Frontal cortex (tissue), 4 donors: ENCODE measurements around the gene MAGEB4. TPM values are rescaled to one million over a fixed set of nuclear protein-coding genes. Genes with fewer than 3 reads are reported as not detected.
A peak's percentile ranks its signal among the peaks of the same experiment; 100 is the strongest.
"Not testable (repeated sequence)": the region's sequence is repeated elsewhere in the genome, so short reads cannot be mapped to it uniquely, and the experiment has no call there.

ENCODE experiments used
- DNase-seq, 2 donors: peaks; one replicate each; pipeline ENCODE4 v3.0.0; 2012; ENCODE audit warnings: low spot score in 2 of 2
- FAIRE-seq: peaks from 2 replicates; lab custom pipeline; 2012; peaks lifted over from hg19 to GRCh38; lab: Jason Lieb, UNC
- total RNA-seq: library from RNA; depleted of rRNA; stranded (reverse); fragments of >200 nt; gene quantifications from one replicate; pipeline ENCODE4 v1.2.3, GENCODE V29; 2014
- donor health status: control.
- donor health status: control.
- donor health status: control.

MAGEB4 gene, protein sequence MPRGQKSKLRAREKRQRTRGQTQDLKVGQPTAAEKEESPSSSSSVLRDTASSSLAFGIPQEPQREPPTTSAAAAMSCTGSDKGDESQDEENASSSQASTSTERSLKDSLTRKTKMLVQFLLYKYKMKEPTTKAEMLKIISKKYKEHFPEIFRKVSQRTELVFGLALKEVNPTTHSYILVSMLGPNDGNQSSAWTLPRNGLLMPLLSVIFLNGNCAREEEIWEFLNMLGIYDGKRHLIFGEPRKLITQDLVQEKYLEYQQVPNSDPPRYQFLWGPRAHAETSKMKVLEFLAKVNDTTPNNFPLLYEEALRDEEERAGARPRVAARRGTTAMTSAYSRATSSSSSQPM
- total RNA-seq, result not detected

DNA sequence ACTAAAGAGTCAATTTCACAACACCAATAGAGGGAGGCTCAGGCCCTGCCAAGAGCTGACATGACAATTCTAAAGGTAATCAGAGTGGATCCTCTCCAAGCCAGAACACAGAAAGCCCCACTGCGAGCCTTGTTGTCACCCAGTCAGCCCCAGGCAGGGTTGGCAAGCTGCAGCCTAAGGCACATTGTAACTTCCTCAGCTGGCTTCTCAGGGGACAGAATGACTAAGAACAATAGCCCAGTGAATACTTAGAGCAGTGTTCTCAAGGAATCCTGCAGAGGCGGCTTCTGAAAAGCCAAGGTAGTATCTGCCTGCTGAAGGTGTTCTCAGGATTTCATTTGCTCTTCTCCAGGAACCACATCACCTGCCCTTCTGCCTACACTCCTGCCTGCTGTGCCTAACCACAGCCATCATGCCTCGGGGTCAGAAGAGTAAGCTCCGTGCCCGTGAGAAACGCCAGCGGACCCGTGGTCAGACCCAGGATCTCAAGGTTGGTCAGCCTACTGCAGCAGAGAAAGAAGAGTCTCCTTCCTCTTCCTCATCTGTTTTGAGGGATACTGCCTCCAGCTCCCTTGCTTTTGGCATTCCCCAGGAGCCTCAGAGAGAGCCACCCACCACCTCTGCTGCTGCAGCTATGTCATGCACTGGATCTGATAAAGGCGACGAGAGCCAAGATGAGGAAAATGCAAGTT lies at the start of gene MAGEB4:
TSS of gene MAGEB4 (plus strand) at position 277 of the 692 bp plus-strand sequence. CDS start at position 413, 136 bp downstream.
- no peak for DNase-seq
- no peak for FAIRE-seq

DNA sequence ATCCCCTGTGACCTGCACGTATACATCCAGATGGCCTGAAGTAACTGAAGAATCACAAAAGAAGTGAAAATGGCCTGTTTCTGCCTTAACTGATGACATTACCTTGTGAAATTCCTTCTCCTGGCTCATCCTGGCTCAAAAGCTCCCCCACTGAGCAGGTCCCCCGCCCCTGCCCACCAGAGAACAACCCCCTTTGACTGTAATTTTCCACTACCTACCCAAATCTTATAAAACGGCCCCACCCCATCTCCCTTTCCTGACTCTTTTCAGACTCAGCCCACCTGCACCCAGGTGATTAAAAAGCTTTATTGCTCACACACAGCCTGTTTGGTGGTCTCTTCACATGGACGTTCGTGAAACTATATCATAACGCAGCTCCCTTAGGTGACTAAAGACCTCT lies 47.9 kb upstream of the MAGEB4 start:
- not testable (repeated sequence) for DNase-seq, FAIRE-seq

- no peak for FAIRE-seq
- peak in 1 of 2 donors; percentile 3 for DNase-seq
These were observed 45.5 kb upstream of the MAGEB4 start for GRCh38 chrX:30196322-30196721.

DNA sequence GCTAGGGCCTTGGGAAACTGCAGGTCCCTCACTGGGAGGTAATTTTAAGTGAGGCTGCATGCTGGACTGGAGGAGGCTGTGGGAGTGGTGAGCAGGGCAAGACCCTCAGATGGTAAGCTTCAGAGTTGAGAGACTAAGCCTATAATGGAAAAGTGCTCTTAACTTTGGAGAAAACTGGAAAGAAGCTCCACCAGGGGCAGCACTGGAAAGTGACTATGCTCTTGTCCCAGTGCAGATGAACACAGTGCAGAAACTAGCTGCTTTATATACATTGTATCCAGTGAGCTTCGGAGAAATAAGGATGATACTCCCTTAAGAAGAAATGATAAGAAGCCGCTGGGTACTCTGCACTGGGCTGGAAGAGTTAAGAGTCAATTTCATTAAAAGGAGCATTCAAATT lies 29.6 kb upstream of the MAGEB4 start:
- FAIRE-seq, result no peak
- DNase-seq, result no peak

- no peak for FAIRE-seq
- no peak for DNase-seq
These were observed 26.4 kb upstream of the MAGEB4 start, which contains the start of gene MAGEB2 for GRCh38 chrX:30215357-30215843. Gene MAGEB2, plus strand, starts transcription at chrX:30215563. Its CDS starts 3,018 bp downstream, at chrX:30218581.

DNA sequence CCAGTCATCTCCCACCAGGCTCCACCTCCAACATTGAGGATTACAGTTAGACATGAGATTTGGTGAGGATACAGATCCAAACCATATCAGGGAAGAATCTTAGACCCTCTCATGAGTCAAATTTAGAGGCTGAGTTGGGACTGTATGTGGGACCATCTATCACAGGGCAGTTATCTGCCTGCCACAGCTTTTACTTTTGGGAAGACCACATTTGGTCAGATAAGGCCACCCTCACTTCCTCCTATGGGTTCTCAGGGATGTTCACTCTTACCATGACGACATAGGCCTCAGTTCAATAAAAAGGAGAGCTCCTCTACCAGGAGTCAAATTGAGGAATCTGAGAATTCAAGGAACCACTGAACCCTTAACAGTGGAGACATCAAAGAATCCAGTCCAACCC lies 24.3 kb upstream of the MAGEB4 start:
- no peak for DNase-seq
- no peak for FAIRE-seq

- DNase-seq, result no peak
- FAIRE-seq, result no peak
These were observed 22.4 kb upstream of the MAGEB4 start for GRCh38 chrX:30219372-30219771.

DNA sequence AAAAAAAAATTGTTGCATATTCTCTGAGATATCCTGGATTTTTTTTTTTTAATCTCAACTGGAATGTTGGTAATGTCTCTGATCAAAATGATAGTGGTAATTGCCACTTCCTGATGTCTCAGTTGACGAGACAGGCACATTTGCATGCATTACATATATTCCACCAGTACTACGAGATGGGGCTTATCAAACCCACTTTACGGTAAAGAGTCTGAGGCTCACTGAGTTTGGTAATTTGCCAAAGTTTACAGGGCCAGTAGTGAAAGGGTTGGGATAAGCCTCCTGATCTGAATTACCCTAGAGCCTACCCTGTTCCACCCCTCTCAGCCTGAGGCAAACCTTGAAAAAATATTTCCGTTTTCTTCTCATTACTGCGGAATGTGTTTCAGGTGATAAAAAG lies 21.1 kb upstream of the MAGEB4 start:
- FAIRE-seq, result no peak
- DNase-seq, result no peak

DNA sequence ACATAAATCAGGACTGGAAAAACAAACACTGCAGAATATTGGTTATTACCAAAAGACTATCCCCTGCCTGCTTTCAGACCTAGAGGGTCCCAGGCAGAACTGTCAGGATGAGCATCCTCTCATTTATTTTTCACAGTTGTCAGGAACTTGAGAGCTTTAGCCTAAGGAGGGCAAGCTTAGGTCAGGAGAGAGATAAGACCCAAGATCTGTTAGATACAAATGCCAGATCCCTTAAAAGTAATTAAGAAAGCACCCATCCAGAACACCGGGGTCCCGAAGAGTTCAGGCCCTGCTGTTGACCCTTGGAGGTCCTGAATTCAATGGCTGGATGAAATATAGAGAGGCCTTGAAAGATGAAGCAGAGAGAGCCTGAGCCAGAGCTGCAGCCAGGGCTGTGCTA lies 17.3 kb upstream of the MAGEB4 start:
- no peak for FAIRE-seq
- no peak for DNase-seq

DNA sequence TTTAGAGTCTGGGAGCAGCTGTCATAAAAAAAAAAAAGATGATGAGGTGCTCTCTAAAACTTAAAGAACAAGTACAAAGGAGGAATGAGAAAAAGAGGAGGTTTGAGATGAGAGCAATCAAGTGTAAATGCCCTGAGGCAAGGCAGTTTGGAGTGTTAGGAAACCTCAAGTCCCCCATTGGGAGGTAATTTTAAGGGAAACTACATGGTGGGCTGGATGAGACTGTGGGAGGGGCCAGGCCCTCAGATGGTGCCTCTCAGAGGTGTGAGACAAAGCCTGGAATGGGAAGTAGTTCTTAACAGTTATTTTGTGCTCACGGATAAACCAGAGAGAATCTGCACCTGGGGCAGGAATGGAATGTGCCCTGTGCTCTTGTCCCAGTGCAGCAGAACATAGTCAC lies 13.3 kb upstream of the MAGEB4 start:
- DNase-seq (no peak), FAIRE-seq (no peak)

GRCh38 chrX:30230395-30230794 lies 11.4 kb upstream of the MAGEB4 start, which contains the start of gene MAGEB3:
Gene MAGEB3, plus strand, starts transcription at chrX:30230657. Its CDS starts 5,268 bp downstream, at chrX:30235925.
- DNase-seq, result no peak
- no peak for FAIRE-seq

DNA sequence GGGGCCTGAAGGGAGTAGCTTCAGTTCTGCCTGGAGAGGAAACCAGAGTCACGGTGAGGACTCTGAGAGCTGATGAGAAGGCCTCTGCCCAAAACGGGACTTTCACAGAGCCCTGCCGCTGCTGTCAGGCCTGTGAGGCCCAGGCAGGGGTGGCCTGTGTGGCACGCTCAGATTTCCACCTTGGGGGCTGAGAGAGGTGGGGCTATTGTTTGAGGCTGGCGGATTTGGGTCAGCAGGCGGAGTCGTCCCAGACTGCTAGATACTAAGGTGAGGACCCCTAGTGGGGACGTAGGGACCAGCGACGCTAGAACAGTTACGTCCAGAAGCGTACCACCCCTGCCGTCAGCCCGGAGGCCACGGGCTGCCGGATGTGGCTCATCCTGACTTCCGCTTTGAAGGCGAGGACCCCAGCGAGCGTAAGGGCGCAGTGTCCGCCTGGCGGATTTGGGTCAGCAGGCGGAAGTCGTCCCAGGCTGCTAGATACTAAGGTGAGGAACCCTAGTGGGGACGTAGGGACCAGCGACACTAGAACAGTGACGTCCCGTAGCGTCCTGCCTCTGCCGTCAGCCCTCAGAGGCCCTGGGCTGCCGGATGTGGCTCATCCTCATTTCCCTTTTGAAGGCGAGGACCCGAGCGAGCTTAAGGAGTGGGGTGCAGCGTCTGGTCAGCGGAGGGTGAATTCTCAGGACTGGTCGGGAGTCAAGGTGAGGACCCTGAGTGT lies 5.1 kb downstream of the MAGEB4 start, which contains the start of gene MAGEB1:
TSS of gene MAGEB1 (plus strand) at position 378 of the 721 bp plus-strand sequence. CDS start 3,348 bp downstream, outside the sequence.
- no peak for FAIRE-seq
- DNase-seq, result no peak

GRCh38 chrX:30248854-30249253 lies 7.1 kb downstream of the MAGEB4 start:
- no peak for DNase-seq
- no peak for FAIRE-seq

DNA sequence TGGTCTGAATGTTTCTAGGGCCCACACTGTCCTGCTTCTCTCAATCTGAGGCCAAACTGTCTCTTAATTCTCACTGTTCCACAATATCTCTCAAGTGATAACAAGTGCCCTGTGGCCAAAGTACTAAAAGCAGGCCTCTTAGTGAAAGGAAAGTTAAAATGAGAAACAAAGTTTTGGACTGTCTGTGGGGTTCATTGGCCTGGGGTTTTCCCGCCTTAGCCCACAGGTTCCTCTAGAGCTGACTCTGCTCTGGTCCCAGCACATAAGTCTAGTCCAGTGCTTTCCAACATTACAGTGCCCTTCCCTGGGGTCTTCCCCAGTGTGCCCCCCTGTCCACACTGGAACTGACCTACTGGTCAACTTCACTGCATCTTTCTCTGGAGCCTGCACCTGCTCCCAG lies 11.5 kb downstream of the MAGEB4 start:
- DNase-seq, result no peak
- FAIRE-seq, result no peak

- no peak for DNase-seq
- no peak for FAIRE-seq
These were observed 18.1 kb downstream of the MAGEB4 start for GRCh38 chrX:30259927-30260326.

DNA sequence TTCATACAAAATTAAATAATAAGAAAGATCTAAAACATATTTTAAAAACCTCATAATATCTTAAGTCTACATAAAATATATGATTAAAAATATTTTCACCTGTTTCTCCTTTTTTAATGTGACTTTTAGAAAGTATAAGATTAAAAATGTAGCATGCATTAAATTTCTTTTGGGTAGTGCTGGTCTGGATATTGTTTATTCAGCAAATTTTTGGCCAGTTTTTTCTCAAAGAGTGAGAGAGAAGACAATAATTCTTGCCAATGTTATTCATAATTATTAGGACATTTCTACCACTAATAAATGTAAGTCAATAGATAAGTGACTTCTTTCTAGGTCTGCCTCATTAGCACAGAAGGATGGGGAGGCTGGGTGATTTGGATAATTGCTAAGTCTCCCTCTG lies 19.2 kb downstream of the MAGEB4 start:
- DNase-seq (no peak), FAIRE-seq (no peak)

GRCh38 chrX:30262763-30263162 lies 21.0 kb downstream of the MAGEB4 start:
- FAIRE-seq (no peak), DNase-seq (no peak)

- FAIRE-seq (no peak), DNase-seq (no peak)
These were observed 28.8 kb downstream of the MAGEB4 start for GRCh38 chrX:30270639-30271038.

DNA sequence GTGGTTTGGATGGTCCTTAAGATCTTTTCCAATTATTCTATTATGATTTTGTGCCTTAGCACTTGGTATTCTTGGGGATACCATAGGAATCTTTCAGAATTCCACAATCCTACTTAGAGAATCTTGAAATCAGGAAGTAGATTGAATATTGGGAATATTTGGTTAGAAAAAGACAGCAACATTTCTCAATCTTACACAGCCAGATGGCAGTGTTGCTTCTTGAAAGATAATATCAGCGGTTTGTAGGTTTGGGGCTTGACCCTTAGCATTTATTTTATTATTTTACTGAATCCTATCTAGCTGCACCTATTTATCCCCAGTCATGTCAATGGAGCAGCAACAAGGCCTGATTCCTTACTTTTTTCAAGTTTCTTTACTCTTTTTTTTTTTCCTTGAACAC lies 33.7 kb downstream of the MAGEB4 start:
- no peak for FAIRE-seq
- no peak for DNase-seq

- FAIRE-seq, result no peak
These were observed 36.6 kb downstream of the MAGEB4 start for GRCh38 chrX:30278365-30278764.

More at GRCh38 chrX:30278365-30278764, 36.6 kb downstream of the MAGEB4 start:
- no peak for DNase-seq
